ENCODE data around the gene CYP4A22. TPM values are rescaled to one million over a fixed set of nuclear protein-coding genes. Genes with fewer than 3 reads are reported as not detected.

CYP4A22 gene
- total RNA-seq, 2 donors from 2014 or later: not detected

- no peaks in the 10 kb centered on the region for H3K4me1 ChIP-seq (ENCODE audit: control insufficient read depth in 1 of 2, low read depth in 2 of 2)
- TF ChIP-seq CTCF (IDR thresholded peaks at IDR 0.05): no peak
- no peak overlapping the region for H3K27ac ChIP-seq
- no peaks in the 10 kb centered on the region for H3K9me3 ChIP-seq
- no peaks in the 10 kb centered on the region for H3K27me3 ChIP-seq (replicated peaks; ENCODE audit: insufficient read depth)
- no peak for DNase-seq (ENCODE audit: low spot score)
- no peaks in the 10 kb centered on the region for H3K36me3 ChIP-seq
- no peak overlapping the region for H3K4me3 ChIP-seq
- no peak for ATAC-seq (ENCODE audit: insufficient number of reproducible peaks, low FRiP score, low read depth)
These were observed 23.5 kb downstream of the CYP4A22 start for GRCh38 chr1:47160716-47161115.

DNA sequence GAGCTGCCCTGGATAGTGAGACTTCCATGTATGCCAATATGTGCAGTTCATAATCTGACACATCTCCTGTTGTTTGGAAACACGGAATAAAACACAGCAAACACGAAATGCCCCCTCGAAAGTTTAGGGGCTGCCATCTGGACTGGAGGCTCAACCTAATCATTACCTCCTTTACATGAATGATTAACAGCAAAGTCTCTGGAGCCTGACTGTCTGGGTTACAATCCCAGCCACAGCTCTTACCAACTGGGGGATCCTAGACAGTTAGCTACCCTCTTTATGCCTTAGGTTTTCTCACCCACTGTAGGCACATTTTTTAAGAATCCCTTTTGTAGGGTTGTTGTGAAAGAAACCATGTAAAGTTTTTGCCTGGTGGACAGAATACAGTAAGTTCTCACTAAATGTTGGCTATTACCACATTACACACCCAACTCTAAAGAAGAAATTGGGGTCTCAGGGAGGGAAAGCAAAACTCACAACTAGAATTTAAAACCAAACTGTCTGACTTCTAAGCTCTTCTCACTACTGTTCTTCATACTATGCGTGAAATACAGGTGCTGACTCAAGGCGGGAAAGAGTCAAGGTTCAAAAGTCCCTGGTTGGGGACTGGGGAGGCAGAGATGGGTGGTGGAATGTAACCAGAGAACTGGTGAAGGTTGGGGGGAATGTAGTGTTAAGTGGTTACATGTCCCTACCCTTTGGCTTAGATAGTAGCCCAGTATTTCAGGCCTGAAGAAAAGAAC, 24.2 kb downstream of the CYP4A22 start:
- Histone ChIP-seq H3K27ac (no peak overlapping the region), H3K9me3 (no peaks in the 10 kb centered on the region), H3K4me3 (no peak overlapping the region), H3K27me3 (replicated peaks; ENCODE audit: insufficient read depth) (no peaks in the 10 kb centered on the region), H3K4me1 (ENCODE audit: control insufficient read depth in 1 of 2, low read depth in 2 of 2) (no peaks in the 10 kb centered on the region), H3K36me3 (no peaks in the 10 kb centered on the region)
- no peak for TF ChIP-seq CTCF (IDR thresholded peaks at IDR 0.05)
- ATAC-seq (ENCODE audit: insufficient number of reproducible peaks, low FRiP score, low read depth) (no peak), DNase-seq (ENCODE audit: low spot score) (no peak)

DNA sequence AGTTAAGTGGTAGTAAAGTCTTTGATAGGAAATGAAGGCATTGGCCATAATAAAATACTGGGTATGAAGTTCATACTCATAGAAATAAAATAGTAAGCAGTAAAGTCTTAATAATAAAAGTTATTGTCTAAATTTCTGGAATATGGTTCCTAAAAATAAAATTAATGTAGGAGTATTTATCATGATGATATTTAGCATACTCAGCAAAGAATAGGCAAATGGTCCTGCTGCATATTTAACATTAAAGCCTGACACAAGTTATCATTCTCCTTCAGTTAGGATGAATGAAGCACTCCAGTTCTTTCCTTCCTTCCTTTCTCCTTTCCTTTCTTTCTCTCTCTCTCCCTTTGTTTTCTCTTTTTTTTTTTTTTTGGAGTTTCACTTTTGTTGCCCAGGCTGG, 27.3 kb downstream of the CYP4A22 start:
- Histone ChIP-seq H3K36me3 (no peaks in the 10 kb centered on the region), H3K9me3 (no peaks in the 10 kb centered on the region), H3K27ac (no peak overlapping the region), H3K4me1 (ENCODE audit: control insufficient read depth in 1 of 2, low read depth in 2 of 2) (no peaks in the 10 kb centered on the region), H3K4me3 (no peak overlapping the region), H3K27me3 (replicated peaks; ENCODE audit: insufficient read depth) (no peaks in the 10 kb centered on the region)
- no peak for TF ChIP-seq CTCF (IDR thresholded peaks at IDR 0.05)
- ATAC-seq (ENCODE audit: insufficient number of reproducible peaks, low FRiP score, low read depth) (no peak), DNase-seq (ENCODE audit: low spot score) (no peak)

- Histone ChIP-seq H3K9me3 (no peaks in the 10 kb centered on the region), H3K36me3 (no peaks in the 10 kb centered on the region), H3K4me1 (ENCODE audit: control insufficient read depth in 1 of 2, low read depth in 2 of 2) (no peaks in the 10 kb centered on the region), H3K27ac (no peak overlapping the region), H3K27me3 (replicated peaks; ENCODE audit: insufficient read depth) (no peaks in the 10 kb centered on the region), H3K4me3 (no peak overlapping the region)
- no peak for DNase-seq (ENCODE audit: low spot score)
- no peak for ATAC-seq (ENCODE audit: insufficient number of reproducible peaks, low FRiP score, low read depth)
- TF ChIP-seq CTCF (IDR thresholded peaks at IDR 0.05): no peak
These were observed 35.5 kb downstream of the CYP4A22 start for GRCh38 chr1:47172782-47173181.

GRCh38 chr1:47174656-47175020, 37.4 kb downstream of the CYP4A22 start:
- DNase-seq (ENCODE audit: low spot score) (no peak), ATAC-seq (ENCODE audit: insufficient number of reproducible peaks, low FRiP score, low read depth) (no peak)

More at GRCh38 chr1:47174656-47175020, 37.4 kb downstream of the CYP4A22 start:
- TF ChIP-seq CTCF (IDR thresholded peaks at IDR 0.05): no peak
- Histone ChIP-seq H3K4me3 (no peak overlapping the region), H3K4me1 (ENCODE audit: control insufficient read depth in 1 of 2, low read depth in 2 of 2) (peaks cover 3% of the 10 kb centered on the region in 2 donors), H3K9me3 (no peaks in the 10 kb centered on the region), H3K27me3 (replicated peaks; ENCODE audit: insufficient read depth) (no peaks in the 10 kb centered on the region), H3K27ac (no peak overlapping the region), H3K36me3 (no peaks in the 10 kb centered on the region)

All from thoracic aorta (tissue), 2 donors.